ENCODE results near the gene CRYZL1. TPM values are rescaled to one million over a fixed set of nuclear protein-coding genes. Genes with fewer than 3 reads are reported as not detected.

Gene CRYZL1
- total RNA-seq, 1 experiment from 2014 or later, result 13.5 TPM

DNA sequence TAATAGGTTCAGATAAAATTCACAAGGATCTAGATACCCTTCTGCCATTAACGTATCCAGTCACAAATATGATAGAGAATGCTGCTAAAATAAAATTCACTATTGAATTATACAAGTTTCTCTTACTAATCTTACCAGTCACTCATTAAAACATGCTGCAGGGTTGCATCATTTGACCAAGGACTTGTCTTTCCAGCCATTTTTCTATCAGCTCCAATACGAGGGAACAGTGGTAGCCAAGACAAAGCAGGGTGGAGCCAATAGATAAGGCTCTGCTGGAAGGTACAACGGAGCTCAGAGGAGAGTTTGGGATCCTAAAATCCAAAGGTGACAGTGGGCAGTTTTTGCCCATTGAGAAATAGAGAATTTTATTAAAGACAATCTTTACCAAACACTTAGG, 57.1 kb downstream of the CRYZL1 start:
- no peak overlapping the region for H3K4me3 Mint-ChIP-seq
- no peaks in the 10 kb centered on the region for H3K9me3 Mint-ChIP-seq
- H3K27me3 ChIP-seq (ENCODE audit: insufficient read depth, low read length), result no peaks in the 10 kb centered on the region

More for the DNA sequence above, 57.1 kb downstream of the CRYZL1 start:
- TF ChIP-seq, protein P1, sequence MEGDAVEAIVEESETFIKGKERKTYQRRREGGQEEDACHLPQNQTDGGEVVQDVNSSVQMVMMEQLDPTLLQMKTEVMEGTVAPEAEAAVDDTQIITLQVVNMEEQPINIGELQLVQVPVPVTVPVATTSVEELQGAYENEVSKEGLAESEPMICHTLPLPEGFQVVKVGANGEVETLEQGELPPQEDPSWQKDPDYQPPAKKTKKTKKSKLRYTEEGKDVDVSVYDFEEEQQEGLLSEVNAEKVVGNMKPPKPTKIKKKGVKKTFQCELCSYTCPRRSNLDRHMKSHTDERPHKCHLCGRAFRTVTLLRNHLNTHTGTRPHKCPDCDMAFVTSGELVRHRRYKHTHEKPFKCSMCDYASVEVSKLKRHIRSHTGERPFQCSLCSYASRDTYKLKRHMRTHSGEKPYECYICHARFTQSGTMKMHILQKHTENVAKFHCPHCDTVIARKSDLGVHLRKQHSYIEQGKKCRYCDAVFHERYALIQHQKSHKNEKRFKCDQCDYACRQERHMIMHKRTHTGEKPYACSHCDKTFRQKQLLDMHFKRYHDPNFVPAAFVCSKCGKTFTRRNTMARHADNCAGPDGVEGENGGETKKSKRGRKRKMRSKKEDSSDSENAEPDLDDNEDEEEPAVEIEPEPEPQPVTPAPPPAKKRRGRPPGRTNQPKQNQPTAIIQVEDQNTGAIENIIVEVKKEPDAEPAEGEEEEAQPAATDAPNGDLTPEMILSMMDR (conservative IDR thresholded peaks at IDR 0.05), result no peak
- H3K27ac Mint-ChIP-seq, result no peak overlapping the region
- Histone ChIP-seq H3K23ac (ENCODE audit: insufficient read length, low read depth, low read length) (no peak overlapping the region), H3K18ac (ENCODE audit: insufficient read length, low read depth, low read length) (no peak overlapping the region), H2BK12ac (ENCODE audit: insufficient read length, low read depth, low read length) (no peak overlapping the region), H3K9me3 (ENCODE audit: control insufficient read depth, low read depth, low read length) (no peaks in the 10 kb centered on the region), H3K79me2 (ENCODE audit: insufficient read depth, low read length) (0 out of 2 replicates have a peak, but pooled peaks cover 4% of the 10 kb centered on the region), H2BK120ac (ENCODE audit: low read depth, low read length, poor library complexity, severe bottlenecking) (no peak overlapping the region), H2AK5ac (ENCODE audit: insufficient read length, low read length) (no peak overlapping the region), H2BK15ac (ENCODE audit: low read depth, low read length) (no peak overlapping the region), H3K56ac (ENCODE audit: insufficient read length, low read depth, low read length) (no peak overlapping the region), H2BK5ac (ENCODE audit: insufficient read length, low read length) (no peak overlapping the region), H3K23me2 (ENCODE audit: insufficient read length, low read depth, low read length, poor library complexity, severe bottlenecking) (peaks cover 10% of the 10 kb centered on the region), H4K20me1 (ENCODE audit: control insufficient read depth, insufficient read depth, insufficient read length) (no peaks in the 10 kb centered on the region), H2BK20ac (ENCODE audit: low read depth, low read length, poor library complexity, severe bottlenecking) (no peak overlapping the region), H3K79me1 (ENCODE audit: insufficient read depth, low read depth, low read length, poor library complexity, severe bottlenecking) (no peaks in the 10 kb centered on the region), H3K4ac (ENCODE audit: low read depth, low read length) (no peak overlapping the region), H3K4me1 (ENCODE audit: insufficient read depth, low read length) (no peaks in the 10 kb centered on the region), H2AFZ (ENCODE audit: low read length) (no peak overlapping the region), H3K14ac (ENCODE audit: insufficient read depth, low read length) (no peak overlapping the region), H4K8ac (replicated peaks; ENCODE audit: insufficient read length, low read depth, low read length) (no peak overlapping the region), H4K91ac (ENCODE audit: insufficient read length, low read depth, low read length) (no peak overlapping the region), H3K9ac (ENCODE audit: extremely low read depth, insufficient read length, low read length) (no peak overlapping the region), H3K27ac (ENCODE audit: insufficient read length, low read depth, low read length) (no peak overlapping the region), H4K5ac (ENCODE audit: insufficient read length, low read depth, low read length) (no peak overlapping the region), H3T11ph (ENCODE audit: low read length) (no peak overlapping the region), H3K4me2 (ENCODE audit: insufficient read depth, insufficient read length, low read length) (no peak overlapping the region)
- H3K4me1 Mint-ChIP-seq, result peaks cover 11% of the 10 kb centered on the region in 2 experiments
- no peak for DNase-seq
- no peaks in the 10 kb centered on the region for H3K27me3 Mint-ChIP-seq (ENCODE audit: low read depth)
- no CpG with 5 or more reads among the region's 3 CpGs for WGBS (ENCODE audit: extremely low coverage, insufficient read length, low lambda C conversion rate)
- H3K36me3 Mint-ChIP-seq (ENCODE audit: insufficient read depth in 1 of 3, low read depth in 3 of 3), result peaks cover 9 to 49% (median 40%) of the 10 kb centered on the region in 3 experiments; a peak in 6 of 7 replicates
